ENCODE data around the gene LRRC4B. TPM values are rescaled to one million over a fixed set of nuclear protein-coding genes. Genes with fewer than 3 reads are reported as not detected.

LRRC4B gene
- total and polyA plus RNA-seq, 12 donors: 0.07 to 24.1 (median 1.3) TPM

- 75 to 83% (median 78%) methylated on average over 13 to 19 of the region's 19 CpGs for WGBS, 4 donors
- DNase-seq: no peak
- no peak for TF ChIP-seq POLR2A (IDR thresholded peaks at IDR 0.05)
- no peak for TF ChIP-seq CTCF (IDR thresholded peaks at IDR 0.05)
- Histone ChIP-seq H3K9me3 (replicated peaks in 1 of 3) (no peaks in the 10 kb centered on the region), H3K36me3 (replicated peaks in 1 of 2) (no peaks in the 10 kb centered on the region), H3K4me3 (no peak overlapping the region), H3K4me1 (replicated peaks in 1 of 2) (no peaks in the 10 kb centered on the region), H3K27me3 (peaks cover 16% of the 10 kb centered on the region), H3K27ac (no peak overlapping the region)
- intact Hi-C loops (cut with DNase I): no loop called here
These were observed 1.8 kb upstream of the LRRC4B start for GRCh38 chr19:50569938-50570540.

- WGBS, 4 donors: 35 to 47% (median 43%) methylated on average over 17 to 20 of the region's 20 CpGs
- DNase-seq: no peak
- Histone ChIP-seq H3K9me3 (replicated peaks in 1 of 3) (no peaks in the 10 kb centered on the region), H3K27ac (no peak overlapping the region), H3K27me3 (peaks cover 16% of the 10 kb centered on the region), H3K4me3 (no peak overlapping the region), H3K4me1 (replicated peaks in 1 of 2) (no peaks in the 10 kb centered on the region), H3K36me3 (replicated peaks in 1 of 2) (no peaks in the 10 kb centered on the region)
- TF ChIP-seq CTCF (IDR thresholded peaks at IDR 0.05): no peak
- no peak for TF ChIP-seq POLR2A (IDR thresholded peaks at IDR 0.05)
- intact Hi-C loops (cut with DNase I): no loop called here
These were observed 778 bp upstream of the LRRC4B start for GRCh38 chr19:50568728-50569698.

- Histone ChIP-seq H3K4me1 (replicated peaks in 1 of 2) (no peaks in the 10 kb centered on the region), H3K4me3 (no peak overlapping the region), H3K36me3 (replicated peaks in 1 of 2) (no peaks in the 10 kb centered on the region), H3K27ac (no peak overlapping the region), H3K9me3 (replicated peaks in 1 of 3) (no peaks in the 10 kb centered on the region), H3K27me3 (peaks cover 20% of the 10 kb centered on the region)
- TF ChIP-seq CTCF (IDR thresholded peaks at IDR 0.05) (no peak), POLR2A (IDR thresholded peaks at IDR 0.05) (no peak)
- DNase-seq: no peak
- intact Hi-C loops (cut with DNase I): no loop called here
- WGBS, 4 donors: 3 to 6% (median 4%) methylated on average over 16 to 36 of the region's 38 CpGs
These were observed 988 bp downstream of the LRRC4B start for GRCh38 chr19:50567052-50567841.

All from adrenal gland (tissue), 12 donors.